ENCODE data around the gene SLC6A19.

GRCh38 chr5:1203311-1203967 is 2.0 kb downstream of the SLC6A19 start:
- no peak for TF ChIP-seq CTCF (IDR thresholded peaks at IDR 0.05)
- TF ChIP-seq JUN (CRISPR knock-in tag; IDR thresholded peaks at IDR 0.05): no peak
- TF ChIP-seq ZBTB21 (CRISPR knock-in tag; IDR thresholded peaks at IDR 0.05; ENCODE audit: borderline replicate concordance): no peak
- TF ChIP-seq IRF2 (CRISPR knock-in tag; IDR thresholded peaks at IDR 0.05; ENCODE audit: borderline replicate concordance, low read depth): no peak
